ENCODE data around the gene TNFSF12. TPM values are rescaled to one million over a fixed set of nuclear protein-coding genes. Genes with fewer than 3 reads are reported as not detected.

The TNFSF12 gene
- total and polyA plus RNA-seq, 9 of the 15 experiments (the other 6 are each of a cell fraction or from before 2014, with no cell fraction given), result 0.03 to 0.95 (median 0.19) TPM; not detected in 3

DNA sequence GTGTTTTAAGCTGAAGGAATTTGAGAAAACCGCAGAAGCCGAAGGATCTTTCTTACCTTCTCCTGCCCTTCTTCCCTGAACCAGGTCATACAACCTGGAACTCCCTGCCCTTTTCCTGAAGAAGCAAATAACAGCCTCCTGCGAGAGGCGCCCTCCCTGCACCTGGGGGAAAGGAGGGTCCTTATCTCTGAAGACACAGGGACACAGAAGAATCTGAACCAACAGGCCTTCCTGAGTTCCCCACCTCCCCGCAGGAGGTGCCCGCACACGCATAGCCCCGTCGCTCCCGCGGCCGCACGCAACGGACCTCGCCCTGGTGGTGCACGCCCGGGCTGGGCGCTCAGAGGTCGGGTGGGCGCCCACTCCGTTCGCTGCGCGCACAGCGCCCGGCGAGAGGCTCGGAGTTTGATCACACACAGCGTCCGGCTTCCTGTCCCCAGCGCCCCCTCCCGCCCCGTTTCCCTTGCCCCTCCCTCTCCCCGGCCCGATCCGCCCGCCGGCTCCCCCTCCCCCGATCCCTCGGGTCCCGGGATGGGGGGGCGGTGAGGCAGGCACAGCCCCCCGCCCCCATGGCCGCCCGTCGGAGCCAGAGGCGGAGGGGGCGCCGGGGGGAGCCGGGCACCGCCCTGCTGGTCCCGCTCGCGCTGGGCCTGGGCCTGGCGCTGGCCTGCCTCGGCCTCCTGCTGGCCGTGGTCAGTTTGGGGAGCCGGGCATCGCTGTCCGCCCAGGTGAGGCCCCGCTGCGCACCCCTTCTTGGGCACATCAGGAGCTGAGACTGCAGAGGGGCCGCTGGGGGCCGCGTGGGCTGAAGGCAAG is at the start of gene TNFSF12 (continued):
- TF ChIP-seq RCOR1 (IDR thresholded peaks at IDR 0.05; ENCODE audit: borderline replicate concordance in 1 of 2, low read depth in 2 of 2, low read length in 2 of 2) (peak in 1 of 2 experiments; percentile 24; a peak in 1 of 4 replicates), HDAC1 (IDR thresholded peaks at IDR 0.05) (peak in 1 of 2 experiments; percentile 16; a peak in 1 of 4 replicates), CXXC5 (CRISPR knock-in tag; IDR thresholded peaks at IDR 0.05) (peak; percentile 71), CBFA2T3 (IDR thresholded peaks at IDR 0.05) (peak; percentile 84), POLR3A (IDR thresholded peaks at IDR 0.05; ENCODE audit: borderline replicate concordance, extremely low read depth, insufficient read depth, insufficient read length) (no peak), DPF2 (IDR thresholded peaks at IDR 0.05) (0 out of 2 replicates have a peak, but pooled peaks have one; percentile 26), GATA2 (CRISPR knock-in tag; IDR thresholded peaks at IDR 0.05) (peak; percentile 58), TAF1 (IDR thresholded peaks at IDR 0.05; ENCODE audit: control insufficient read depth, extremely low read depth, insufficient read depth, low read length, severe bottlenecking) (peak; percentile 17), PHF8 (IDR thresholded peaks at IDR 0.05; ENCODE audit: borderline replicate concordance, low read length) (peak; percentile 37; the same call in 1 of the 2 replicates), POLR2G (IDR thresholded peaks at IDR 0.05; ENCODE audit: low read depth, low read length) (peak; percentile 72), HOXB6 (CRISPR knock-in tag; IDR thresholded peaks at IDR 0.05; ENCODE audit: borderline replicate concordance) (no peak), ZNF316 (IDR thresholded peaks at IDR 0.05) (no peak), CBFA2T2 (conservative IDR thresholded peaks at IDR 0.05) (peak; percentile 72)
- TF ChIP-seq, protein P1, sequence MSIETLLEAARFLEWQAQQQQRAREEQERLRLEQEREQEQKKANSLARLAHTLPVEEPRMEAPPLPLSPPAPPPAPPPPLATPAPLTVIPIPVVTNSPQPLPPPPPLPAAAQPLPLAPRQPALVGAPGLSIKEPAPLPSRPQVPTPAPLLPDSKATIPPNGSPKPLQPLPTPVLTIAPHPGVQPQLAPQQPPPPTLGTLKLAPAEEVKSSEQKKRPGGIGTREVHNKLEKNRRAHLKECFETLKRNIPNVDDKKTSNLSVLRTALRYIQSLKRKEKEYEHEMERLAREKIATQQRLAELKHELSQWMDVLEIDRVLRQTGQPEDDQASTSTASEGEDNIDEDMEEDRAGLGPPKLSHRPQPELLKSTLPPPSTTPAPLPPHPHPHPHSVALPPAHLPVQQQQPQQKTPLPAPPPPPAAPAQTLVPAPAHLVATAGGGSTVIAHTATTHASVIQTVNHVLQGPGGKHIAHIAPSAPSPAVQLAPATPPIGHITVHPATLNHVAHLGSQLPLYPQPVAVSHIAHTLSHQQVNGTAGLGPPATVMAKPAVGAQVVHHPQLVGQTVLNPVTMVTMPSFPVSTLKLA (conservative IDR thresholded peaks at IDR 0.05), result peak in 1 of 2 experiments; percentile 26; a peak in 1 of 4 replicates
- TF ChIP-seq, protein P2, sequence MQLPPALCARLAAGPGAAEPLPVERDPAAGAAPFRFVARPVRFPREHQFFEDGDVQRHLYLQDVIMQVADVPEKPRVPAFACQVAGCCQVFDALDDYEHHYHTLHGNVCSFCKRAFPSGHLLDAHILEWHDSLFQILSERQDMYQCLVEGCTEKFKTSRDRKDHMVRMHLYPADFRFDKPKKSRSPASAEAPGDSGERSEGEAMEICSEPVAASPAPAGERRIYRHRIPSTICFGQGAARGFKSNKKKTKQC (CRISPR knock-in tag; IDR thresholded peaks at IDR 0.05), result no peak
- TF ChIP-seq, protein P3, sequence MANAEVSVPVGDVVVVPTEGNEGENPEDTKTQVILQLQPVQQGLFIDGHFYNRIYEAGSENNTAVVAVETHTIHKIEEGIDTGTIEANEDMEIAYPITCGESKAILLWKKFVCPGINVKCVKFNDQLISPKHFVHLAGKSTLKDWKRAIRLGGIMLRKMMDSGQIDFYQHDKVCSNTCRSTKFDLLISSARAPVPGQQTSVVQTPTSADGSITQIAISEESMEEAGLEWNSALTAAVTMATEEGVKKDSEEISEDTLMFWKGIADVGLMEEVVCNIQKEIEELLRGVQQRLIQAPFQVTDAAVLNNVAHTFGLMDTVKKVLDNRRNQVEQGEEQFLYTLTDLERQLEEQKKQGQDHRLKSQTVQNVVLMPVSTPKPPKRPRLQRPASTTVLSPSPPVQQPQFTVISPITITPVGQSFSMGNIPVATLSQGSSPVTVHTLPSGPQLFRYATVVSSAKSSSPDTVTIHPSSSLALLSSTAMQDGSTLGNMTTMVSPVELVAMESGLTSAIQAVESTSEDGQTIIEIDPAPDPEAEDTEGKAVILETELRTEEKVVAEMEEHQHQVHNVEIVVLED (CRISPR knock-in tag; IDR thresholded peaks at IDR 0.05), result no peak
